ENCODE data around the gene BAD. TPM values are rescaled to one million over a fixed set of nuclear protein-coding genes. Genes with fewer than 3 reads are reported as not detected.
A peak's percentile ranks its signal among the peaks of the same experiment; 100 is the strongest.
"Not testable (repeated sequence)": the region's sequence is repeated elsewhere in the genome, so short reads cannot be mapped to it uniquely, and the experiment has no call there.

Gene BAD
- total RNA-seq, 2 donors from 2014 or later, result 86.0 to 89.6 TPM

DNA sequence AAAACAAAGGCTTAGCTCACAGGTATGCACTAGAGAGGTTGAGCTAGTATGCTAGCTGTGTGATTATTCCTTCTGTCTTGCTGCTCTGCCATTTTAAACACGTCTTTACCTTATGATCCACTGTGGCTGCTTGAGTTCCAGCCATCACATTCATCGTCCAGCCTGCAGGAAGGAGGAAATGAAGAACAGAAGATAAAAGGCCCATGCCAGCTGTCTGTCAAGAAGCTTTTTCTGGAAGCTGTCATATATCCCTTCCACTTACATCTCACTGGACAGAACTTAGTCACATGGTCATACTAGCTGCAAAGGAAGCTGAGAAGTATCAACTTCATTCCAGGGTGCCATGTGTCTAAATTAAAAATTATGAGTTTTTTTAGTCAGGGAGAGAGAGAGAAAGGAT, 42.9 kb upstream of the BAD start:
- H3K9me3 ChIP-seq, result no peaks in the 10 kb centered on the region
- peak overlapping the region in 1 of 2 donors; percentile 63 for H3K9ac ChIP-seq (ENCODE audit: low read depth in 2 of 2, low read length in 2 of 2)
- no peak overlapping the region for H3K4me3 ChIP-seq
- H3K27ac ChIP-seq, result peak overlapping the region; percentile 67
- H3K36me3 ChIP-seq, result no peaks in the 10 kb centered on the region
- intact Hi-C loops (cut with DNase I), result no loop called here
- H3K4me1 ChIP-seq, result peaks cover 17% of the 10 kb centered on the region
- no peak for DNase-seq
- no peaks in the 10 kb centered on the region for H3K27me3 ChIP-seq
- TF ChIP-seq, protein P1, sequence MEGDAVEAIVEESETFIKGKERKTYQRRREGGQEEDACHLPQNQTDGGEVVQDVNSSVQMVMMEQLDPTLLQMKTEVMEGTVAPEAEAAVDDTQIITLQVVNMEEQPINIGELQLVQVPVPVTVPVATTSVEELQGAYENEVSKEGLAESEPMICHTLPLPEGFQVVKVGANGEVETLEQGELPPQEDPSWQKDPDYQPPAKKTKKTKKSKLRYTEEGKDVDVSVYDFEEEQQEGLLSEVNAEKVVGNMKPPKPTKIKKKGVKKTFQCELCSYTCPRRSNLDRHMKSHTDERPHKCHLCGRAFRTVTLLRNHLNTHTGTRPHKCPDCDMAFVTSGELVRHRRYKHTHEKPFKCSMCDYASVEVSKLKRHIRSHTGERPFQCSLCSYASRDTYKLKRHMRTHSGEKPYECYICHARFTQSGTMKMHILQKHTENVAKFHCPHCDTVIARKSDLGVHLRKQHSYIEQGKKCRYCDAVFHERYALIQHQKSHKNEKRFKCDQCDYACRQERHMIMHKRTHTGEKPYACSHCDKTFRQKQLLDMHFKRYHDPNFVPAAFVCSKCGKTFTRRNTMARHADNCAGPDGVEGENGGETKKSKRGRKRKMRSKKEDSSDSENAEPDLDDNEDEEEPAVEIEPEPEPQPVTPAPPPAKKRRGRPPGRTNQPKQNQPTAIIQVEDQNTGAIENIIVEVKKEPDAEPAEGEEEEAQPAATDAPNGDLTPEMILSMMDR (IDR thresholded peaks at IDR 0.05), result no peak

DNA sequence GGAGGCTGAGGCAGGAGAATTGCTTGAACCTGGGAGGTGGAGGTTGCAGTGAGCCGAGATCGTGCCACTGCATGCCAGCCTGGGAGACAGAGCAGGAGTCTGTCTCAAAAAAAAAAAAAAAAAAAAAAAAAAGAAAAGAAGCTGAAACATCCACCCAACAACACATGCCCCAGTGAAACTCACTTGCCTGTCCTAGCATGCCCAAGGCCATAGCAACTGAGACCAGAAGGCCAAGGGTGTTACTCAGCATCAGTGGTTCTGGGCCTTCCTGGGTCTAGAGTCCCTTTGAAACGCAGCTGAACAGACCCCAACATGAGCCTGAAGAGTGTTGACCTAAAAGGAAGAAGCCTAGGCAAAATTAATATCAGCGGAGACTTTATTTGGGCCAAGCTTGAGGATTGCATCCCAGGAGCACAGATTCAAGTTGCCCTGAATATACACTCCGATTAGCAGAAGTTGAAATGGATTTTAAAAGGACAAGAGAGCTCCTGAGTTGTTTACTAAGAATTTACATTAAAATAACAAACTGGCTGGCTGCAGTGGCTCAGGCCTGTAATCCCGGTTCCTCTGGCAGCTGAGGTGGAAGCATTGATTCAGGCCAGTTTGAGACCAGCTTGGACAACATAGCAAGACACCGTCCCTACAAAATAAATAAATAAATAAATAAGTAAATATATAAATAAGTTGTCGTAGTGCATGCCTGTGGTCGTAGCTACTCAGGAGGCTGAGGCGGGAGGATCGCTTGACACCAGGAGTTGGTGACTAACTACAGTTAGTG, 40.4 kb upstream of the BAD start:
- H3K36me3 ChIP-seq, result no peaks in the 10 kb centered on the region
- H3K27ac ChIP-seq, result no peak overlapping the region
- H3K4me1 ChIP-seq, result peaks cover 17% of the 10 kb centered on the region
- H3K9me3 ChIP-seq, result no peaks in the 10 kb centered on the region
- intact Hi-C loops (cut with DNase I), result no loop called here
- no peak overlapping the region for H3K9ac ChIP-seq (ENCODE audit: low read depth in 2 of 2, low read length in 2 of 2)
- DNase-seq, result no peak
- no peak overlapping the region for H3K4me3 ChIP-seq
- TF ChIP-seq, protein P1 (IDR thresholded peaks at IDR 0.05), result no peak
- no peaks in the 10 kb centered on the region for H3K27me3 ChIP-seq

DNA sequence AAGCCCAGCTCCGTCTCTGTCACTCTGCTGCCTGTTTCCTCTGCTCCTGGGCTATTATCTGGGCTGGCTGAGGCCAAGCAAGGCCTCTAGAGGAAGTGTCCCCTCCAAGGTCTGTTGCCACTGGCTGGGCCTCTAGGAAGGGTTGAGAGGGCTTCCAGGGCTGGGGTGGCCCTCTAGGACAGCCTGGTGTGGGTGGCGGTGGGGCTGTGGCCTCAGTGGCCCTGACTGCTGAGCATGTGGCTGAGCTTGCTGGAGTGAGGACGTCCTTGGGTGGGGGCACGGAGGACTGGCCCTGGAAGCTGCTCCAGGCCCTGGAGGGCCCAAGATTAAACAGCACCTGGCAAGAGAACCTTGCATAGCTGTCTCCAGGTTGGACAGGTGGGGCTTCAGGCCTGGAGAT, 39.5 kb upstream of the BAD start:
- intact Hi-C loops (cut with DNase I); H3K27ac ChIP-seq; H3K36me3 ChIP-seq; H3K4me3 ChIP-seq; H3K27me3 ChIP-seq; DNase-seq; H3K9me3 ChIP-seq: not testable (repeated sequence)
- Histone ChIP-seq H3K4me1 (peaks cover 14% of the 10 kb centered on the region), H3K9ac (ENCODE audit: low read depth in 2 of 2, low read length in 2 of 2) (peak overlapping the region in 1 of 2 donors; percentile 97)

DNA sequence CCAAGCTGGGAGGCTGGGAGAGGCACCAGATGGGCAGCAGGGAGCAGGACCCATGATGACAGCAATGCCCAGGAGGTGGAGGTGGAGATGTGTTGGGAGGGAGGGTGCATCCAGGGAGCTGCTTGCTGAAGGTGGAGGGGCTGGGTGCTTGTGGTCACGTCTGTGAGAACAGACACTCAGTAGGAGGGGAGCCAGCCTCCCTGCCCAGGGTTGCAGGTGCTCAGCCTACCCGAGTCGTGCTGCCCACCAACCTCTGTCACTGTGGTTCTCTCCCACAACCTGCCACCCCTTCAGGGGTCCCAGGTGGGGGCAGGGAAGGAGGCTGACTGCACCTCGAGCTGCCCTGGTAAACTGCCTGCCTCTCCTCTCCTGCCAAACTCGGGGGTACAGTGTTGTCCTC, 38.9 kb upstream of the BAD start:
- intact Hi-C loops (cut with DNase I), result no loop called here
- TF ChIP-seq, protein P1 (IDR thresholded peaks at IDR 0.05), result no peak
- peak overlapping the region in 1 of 2 donors; percentile 97 for H3K9ac ChIP-seq (ENCODE audit: low read depth in 2 of 2, low read length in 2 of 2)
- H3K9me3 ChIP-seq, result no peaks in the 10 kb centered on the region
- H3K4me1 ChIP-seq, result peaks cover 11% of the 10 kb centered on the region
- no peak overlapping the region for H3K27ac ChIP-seq
- DNase-seq, result no peak
- H3K27me3 ChIP-seq, result no peaks in the 10 kb centered on the region
- no peak overlapping the region for H3K4me3 ChIP-seq
- no peaks in the 10 kb centered on the region for H3K36me3 ChIP-seq

DNA sequence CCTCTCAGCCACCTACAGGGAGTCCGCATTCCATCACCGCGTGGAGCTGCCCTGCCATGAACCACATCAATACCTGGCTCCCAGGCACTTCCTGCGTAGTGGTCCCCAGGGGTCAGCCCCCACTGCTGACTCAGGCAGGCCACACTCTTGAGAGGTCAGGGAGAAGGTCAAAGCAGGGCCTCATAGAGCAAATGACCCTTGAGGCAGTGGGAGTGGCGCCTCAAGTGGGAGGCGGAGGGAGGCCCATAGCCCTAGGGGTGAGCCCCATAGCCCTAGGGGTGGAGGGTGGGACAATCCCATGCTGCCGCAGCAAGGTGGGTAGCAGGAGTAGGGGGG, 38.4 kb upstream of the BAD start:
- intact Hi-C loops (cut with DNase I), result no loop called here
- no peaks in the 10 kb centered on the region for H3K36me3 ChIP-seq
- peak overlapping the region; percentile 65 for H3K27ac ChIP-seq
- no peak overlapping the region for H3K4me3 ChIP-seq
- H3K27me3 ChIP-seq, result no peaks in the 10 kb centered on the region
- H3K4me1 ChIP-seq, result peaks cover 11% of the 10 kb centered on the region
- no peaks in the 10 kb centered on the region for H3K9me3 ChIP-seq
- H3K9ac ChIP-seq (ENCODE audit: low read depth in 2 of 2, low read length in 2 of 2), result peak overlapping the region in 1 of 2 donors; percentile 97
- TF ChIP-seq, protein P1 (IDR thresholded peaks at IDR 0.05), result no peak
- DNase-seq, result no peak

DNA sequence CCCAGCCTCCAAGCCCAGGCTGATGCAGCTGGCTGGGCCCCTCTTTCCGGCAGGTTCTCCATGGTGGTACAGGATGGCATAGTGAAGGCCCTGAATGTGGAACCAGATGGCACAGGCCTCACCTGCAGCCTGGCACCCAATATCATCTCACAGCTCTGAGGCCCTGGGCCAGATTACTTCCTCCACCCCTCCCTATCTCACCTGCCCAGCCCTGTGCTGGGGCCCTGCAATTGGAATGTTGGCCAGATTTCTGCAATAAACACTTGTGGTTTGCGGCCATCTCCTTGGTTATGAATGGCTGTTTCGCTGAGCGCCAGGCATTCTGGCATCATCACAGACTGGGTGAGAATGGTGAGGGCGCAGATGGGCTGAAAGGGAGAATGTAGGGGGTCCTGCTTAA, 37.1 kb upstream of the BAD start:
- peak; percentile 79 for DNase-seq
- no peak overlapping the region for H3K4me3 ChIP-seq
- H3K9me3 ChIP-seq, result no peaks in the 10 kb centered on the region
- peak overlapping the region; percentile 48 to 97 for H3K9ac ChIP-seq (ENCODE audit: low read depth in 2 of 2, low read length in 2 of 2)
- peaks cover 13% of the 10 kb centered on the region for H3K4me1 ChIP-seq
- TF ChIP-seq, protein P1 (IDR thresholded peaks at IDR 0.05), result no peak
- intact Hi-C loops (cut with DNase I), result no loop called here
- H3K36me3 ChIP-seq, result no peaks in the 10 kb centered on the region
- H3K27me3 ChIP-seq, result no peaks in the 10 kb centered on the region
- H3K27ac ChIP-seq, result peak overlapping the region; percentile 65

All from colonic mucosa (tissue), 4 donors.